Lower leg skin (tissue), 4 donors: ENCODE measurements around the gene ZAR1L. TPM values are rescaled to one million over a fixed set of nuclear protein-coding genes. Genes with fewer than 3 reads are reported as not detected.
"Not testable (repeated sequence)": the region's sequence is repeated elsewhere in the genome, so short reads cannot be mapped to it uniquely, and the experiment has no call there.

ENCODE experiments used
- DNase-seq, 2 donors: peaks; one replicate each; pipeline ENCODE4 v3.0.0-alpha.2; 2019; ENCODE audit warnings: low spot score in 2 of 2
- H3K4me3 ChIP-seq: fragments of 200-600 bp; sonication (generic); 2 replicates; pipeline ENCODE4 v1.5.1; 2017; ENCODE audit warnings: mild to moderate bottlenecking, low read depth; ENCODE audit not compliant: poor library complexity, severe bottlenecking
- CTCF ChIP-seq, 3 donors: fragments of 450-650 bp; IDR thresholded peaks; one replicate each; pipeline ENCODE4 v1.5.1; 2016; ENCODE audit warnings: antibody characterized with exemption in 3 of 3, mild to moderate bottlenecking in 3 of 3, moderate library complexity in 2 of 3
- POLR2A ChIP-seq, 2 donors: fragments of 450-650 bp; IDR thresholded peaks; one replicate each; pipeline ENCODE4 v1.6.1; 2016 to 2017; ENCODE audit warnings: antibody characterized with exemption in 2 of 2, mild to moderate bottlenecking in 1 of 2, moderate library complexity in 1 of 2
- WGBS, 2 donors: methylation state at CpG; one replicate each; pipeline ENCODE4 v1.1.5; 2018; 5-methylcytosine and 5-hydroxymethylcytosine counted together
- intact Hi-C: fragments of 100-400 bp; cut with DNase I; formaldehyde crosslinking; loops from one replicate; pipeline ENCODE4 v1.15.0; 2023; ENCODE audit warnings: low total_unique reads
- total RNA-seq, 4 donors: library from RNA; depleted of rRNA; stranded (reverse); fragments of >200 nt; gene quantifications; one replicate each; pipeline ENCODE4 v1.1.0, GENCODE V29; 2016

ZAR1L gene, protein sequence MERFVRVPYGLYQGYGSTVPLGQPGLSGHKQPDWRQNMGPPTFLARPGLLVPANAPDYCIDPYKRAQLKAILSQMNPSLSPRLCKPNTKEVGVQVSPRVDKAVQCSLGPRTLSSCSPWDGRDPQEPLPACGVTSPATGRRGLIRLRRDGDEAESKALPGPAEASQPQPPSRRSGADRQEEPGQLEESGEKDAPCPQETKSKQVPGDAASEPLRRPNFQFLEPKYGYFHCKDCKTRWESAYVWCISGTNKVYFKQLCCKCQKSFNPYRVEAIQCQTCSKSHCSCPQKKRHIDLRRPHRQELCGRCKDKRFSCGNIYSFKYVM
- total RNA-seq = not detected

- peak within 1 kb of the TSS; percentile 65 for H3K4me3 ChIP-seq
- TF ChIP-seq CTCF (IDR thresholded peaks at IDR 0.05) (no peak), POLR2A (IDR thresholded peaks at IDR 0.05) (no peak)
- DNase-seq = peak; percentile 90 to 98
- intact Hi-C loops = no loop called here
- 0 to 1% methylated on average over 45 to 51 of the region's 60 CpGs for WGBS, 2 donors
These were observed at the start of gene ZAR1L, which contains the start of gene BRCA2 for GRCh38 chr13:32315238-32316027. Gene ZAR1L, minus strand, starts transcription at chr13:32315363. Its CDS starts 3,438 bp downstream, at chr13:32311925. Gene BRCA2, plus strand, starts transcription at chr13:32315508. Its CDS starts 953 bp downstream, at chr13:32316461.

- TF ChIP-seq POLR2A (IDR thresholded peaks at IDR 0.05) (no peak), CTCF (IDR thresholded peaks at IDR 0.05) (no peak)
These were observed 47.4 kb upstream of the ZAR1L start for GRCh38 chr13:32362574-32362973.

GRCh38 chr13:32355935-32356334 is 40.8 kb upstream of the ZAR1L start:
- WGBS, 2 donors = 95 to 97% methylated on average over 8 of the region's 8 CpGs
- DNase-seq, intact Hi-C loops: not testable (repeated sequence)

More at GRCh38 chr13:32362574-32362973, 47.4 kb upstream of the ZAR1L start:
- H3K4me3 ChIP-seq = no peak overlapping the region
- intact Hi-C loops = no loop called here
- 90 to 92% methylated on average over 2 of the region's 2 CpGs for WGBS, 2 donors
- DNase-seq = no peak

DNA sequence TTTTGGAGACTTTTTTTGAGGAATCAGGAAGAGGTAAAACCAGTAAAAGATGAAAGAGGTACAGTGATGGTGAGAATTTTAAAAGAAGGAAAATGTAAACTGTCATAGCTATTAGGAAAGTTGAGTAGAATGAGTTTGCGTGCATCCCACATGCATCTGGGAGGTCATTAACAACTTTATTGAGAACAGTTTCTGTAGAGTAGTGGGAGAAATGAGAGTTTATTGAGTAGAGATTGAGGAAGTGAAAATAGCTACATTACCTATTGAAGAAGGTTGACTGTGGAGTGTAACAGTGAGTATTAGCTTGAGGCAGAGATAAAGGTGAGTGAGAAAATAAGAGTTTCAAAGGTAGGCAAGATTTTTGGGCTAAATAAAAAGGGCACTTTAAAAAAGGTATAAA is 38.9 kb upstream of the ZAR1L start:
- 96 to 100% methylated on average over 1 of the region's 1 CpG for WGBS, 2 donors
- intact Hi-C loops = no loop called here
- H3K4me3 ChIP-seq = no peak overlapping the region

More at GRCh38 chr13:32355935-32356334, 40.8 kb upstream of the ZAR1L start:
- not testable (repeated sequence) for H3K4me3 ChIP-seq

GRCh38 chr13:32350839-32351441 is 35.8 kb upstream of the ZAR1L start:
- DNase-seq, H3K4me3 ChIP-seq, intact Hi-C loops: not testable (repeated sequence)
- 91 to 95% methylated on average over 15 of the region's 15 CpGs for WGBS, 2 donors

More for the DNA sequence above, 38.9 kb upstream of the ZAR1L start:
- DNase-seq = no peak
- no peak for TF ChIP-seq POLR2A (IDR thresholded peaks at IDR 0.05)
- TF ChIP-seq CTCF (IDR thresholded peaks at IDR 0.05) = no peak

GRCh38 chr13:32347651-32348050 is 32.5 kb upstream of the ZAR1L start:
- no peak for DNase-seq
- intact Hi-C loops = no loop called here
- WGBS, 2 donors = 95% methylated on average over 1 of the region's 1 CpG
- H3K4me3 ChIP-seq = no peak overlapping the region
- TF ChIP-seq POLR2A (IDR thresholded peaks at IDR 0.05) (no peak), CTCF (IDR thresholded peaks at IDR 0.05) (no peak)
